ENCODE results near the gene ASTL.
"Not testable (repeated sequence)": the region's sequence is repeated elsewhere in the genome, so short reads cannot be mapped to it uniquely, and the experiment has no call there.

The ASTL gene

GRCh38 chr2:96143231-96143847 is 5.0 kb upstream of the ASTL start:
- 93% methylated on average over 10 of the region's 10 CpGs for WGBS
- Histone ChIP-seq H3K9me3 (ENCODE audit: control insufficient read depth, low read length) (no peaks in the 10 kb centered on the region), H2AK5ac (ENCODE audit: low read length, severe bottlenecking) (no peak overlapping the region), H4K8ac (ENCODE audit: low read length) (no peak overlapping the region), H3K4me1 (ENCODE audit: control insufficient read depth, insufficient read depth, low read depth, low read length) (peaks cover 22% of the 10 kb centered on the region), H3K27ac (ENCODE audit: low read length, poor library complexity, severe bottlenecking) (no peak overlapping the region), H3K27me3 (ENCODE audit: control insufficient read depth in 1 of 2, insufficient read depth in 1 of 2, low read length in 2 of 2) (peaks cover 24% of the 10 kb centered on the region in 2 experiments), H2BK5ac (ENCODE audit: low read depth, low read length, poor library complexity, severe bottlenecking) (no peak overlapping the region), H2BK12ac (ENCODE audit: low read length in 2 of 2) (no peak overlapping the region), H3K4me2 (ENCODE audit: low read length, poor library complexity, severe bottlenecking) (no peak overlapping the region), H3K23ac (ENCODE audit: low read length in 2 of 2) (no peak overlapping the region), H3K9ac (ENCODE audit: low read length) (no peak overlapping the region), H3K36me3 (ENCODE audit: control insufficient read depth in 1 of 2, insufficient read depth in 2 of 2, low read depth in 1 of 2, low read length in 2 of 2) (peaks cover 0 to 2% of the 10 kb centered on the region in 2 experiments), H3K14ac (ENCODE audit: low read length in 2 of 2) (no peak overlapping the region), H2BK15ac (ENCODE audit: low read depth, poor library complexity, severe bottlenecking) (no peak overlapping the region), H2BK120ac (ENCODE audit: low read depth, low read length) (no peak overlapping the region), H3K4me3 (ENCODE audit: insufficient read depth in 1 of 2, low read depth in 1 of 2, low read length in 2 of 2) (no peak overlapping the region), H2AFZ (ENCODE audit: low read depth, low read length) (no peak overlapping the region), H3K4ac (ENCODE audit: low read depth in 1 of 2, low read length in 2 of 2) (no peak overlapping the region), H4K91ac (ENCODE audit: low read length) (no peak overlapping the region), H3K79me1 (replicated peaks; ENCODE audit: low read length, poor library complexity, severe bottlenecking) (no peaks in the 10 kb centered on the region), H3K18ac (ENCODE audit: low read depth in 1 of 2, low read length in 2 of 2) (no peak overlapping the region)
- no peak for DNase-seq

GRCh38 chr2:96142217-96143113 is 4.2 kb upstream of the ASTL start:
- Histone ChIP-seq H3K9ac (ENCODE audit: low read length) (no peak overlapping the region), H3K23ac (ENCODE audit: low read length in 2 of 2) (no peak overlapping the region), H3K18ac (ENCODE audit: low read depth in 1 of 2, low read length in 2 of 2) (no peak overlapping the region), H3K14ac (ENCODE audit: low read length in 2 of 2) (no peak overlapping the region), H3K79me1 (replicated peaks; ENCODE audit: low read length, poor library complexity, severe bottlenecking) (no peaks in the 10 kb centered on the region), H3K36me3 (ENCODE audit: control insufficient read depth in 1 of 2, insufficient read depth in 2 of 2, low read depth in 1 of 2, low read length in 2 of 2) (peaks cover 0 to 2% of the 10 kb centered on the region in 2 experiments), H3K27ac (ENCODE audit: low read length, poor library complexity, severe bottlenecking) (no peak overlapping the region), H2BK12ac (ENCODE audit: low read length in 2 of 2) (no peak overlapping the region), H4K8ac (ENCODE audit: low read length) (no peak overlapping the region), H2BK120ac (ENCODE audit: low read depth, low read length) (no peak overlapping the region), H2BK15ac (ENCODE audit: low read depth, poor library complexity, severe bottlenecking) (no peak overlapping the region), H3K4me1 (ENCODE audit: control insufficient read depth, insufficient read depth, low read depth, low read length) (peaks cover 18% of the 10 kb centered on the region), H3K9me3 (ENCODE audit: control insufficient read depth, low read length) (no peaks in the 10 kb centered on the region), H3K4me3 (ENCODE audit: insufficient read depth in 1 of 2, low read depth in 1 of 2, low read length in 2 of 2) (no peak overlapping the region), H2BK5ac (ENCODE audit: low read depth, low read length, poor library complexity, severe bottlenecking) (no peak overlapping the region), H3K27me3 (ENCODE audit: control insufficient read depth in 1 of 2, insufficient read depth in 1 of 2, low read length in 2 of 2) (peaks cover 24 to 28% of the 10 kb centered on the region in 2 experiments), H2AK5ac (ENCODE audit: low read length, severe bottlenecking) (no peak overlapping the region), H3K4ac (ENCODE audit: low read depth in 1 of 2, low read length in 2 of 2) (no peak overlapping the region), H4K91ac (ENCODE audit: low read length) (no peak overlapping the region), H3K4me2 (ENCODE audit: low read length, poor library complexity, severe bottlenecking) (no peak overlapping the region), H2AFZ (ENCODE audit: low read depth, low read length) (no peak overlapping the region)
- no peak for DNase-seq
- WGBS, result 89% methylated on average over 24 of the region's 26 CpGs

GRCh38 chr2:96141624-96141967 is 3.3 kb upstream of the ASTL start:
- H3K36me3 ChIP-seq (ENCODE audit: control insufficient read depth in 1 of 2, insufficient read depth in 2 of 2, low read depth in 1 of 2, low read length in 2 of 2); H3K4me2 ChIP-seq (ENCODE audit: low read length, poor library complexity, severe bottlenecking); H2BK5ac ChIP-seq (ENCODE audit: low read depth, low read length, poor library complexity, severe bottlenecking); H3K23ac ChIP-seq (ENCODE audit: low read length in 2 of 2); H2AFZ ChIP-seq (ENCODE audit: low read depth, low read length); H2BK12ac ChIP-seq (ENCODE audit: low read length in 2 of 2); H3K4ac ChIP-seq (ENCODE audit: low read depth in 1 of 2, low read length in 2 of 2); H4K8ac ChIP-seq (ENCODE audit: low read length); H4K91ac ChIP-seq (ENCODE audit: low read length); H3K18ac ChIP-seq (ENCODE audit: low read depth in 1 of 2, low read length in 2 of 2); H3K79me1 ChIP-seq (replicated peaks; ENCODE audit: low read length, poor library complexity, severe bottlenecking); H3K14ac ChIP-seq (ENCODE audit: low read length in 2 of 2); H2BK120ac ChIP-seq (ENCODE audit: low read depth, low read length); H3K9ac ChIP-seq (ENCODE audit: low read length); H3K4me3 ChIP-seq (ENCODE audit: insufficient read depth in 1 of 2, low read depth in 1 of 2, low read length in 2 of 2); H2AK5ac ChIP-seq (ENCODE audit: low read length, severe bottlenecking); H3K27ac ChIP-seq (ENCODE audit: low read length, poor library complexity, severe bottlenecking); H2BK15ac ChIP-seq (ENCODE audit: low read depth, poor library complexity, severe bottlenecking); DNase-seq; H3K9me3 ChIP-seq (ENCODE audit: control insufficient read depth, low read length): not testable (repeated sequence)
- Histone ChIP-seq H3K27me3 (ENCODE audit: control insufficient read depth in 1 of 2, insufficient read depth in 1 of 2, low read length in 2 of 2) (peaks cover 30 to 31% of the 10 kb centered on the region in 2 experiments), H3K4me1 (ENCODE audit: control insufficient read depth, insufficient read depth, low read depth, low read length) (peaks cover 18% of the 10 kb centered on the region)
- WGBS, result 100% methylated on average over 4 of the region's 5 CpGs

- H3K9me3 ChIP-seq (ENCODE audit: control insufficient read depth, low read length), result no peaks in the 10 kb centered on the region
- 94% methylated on average over 12 of the region's 13 CpGs for WGBS
- H3K4me2 ChIP-seq (ENCODE audit: low read length, poor library complexity, severe bottlenecking), result no peak overlapping the region
- H2AK5ac ChIP-seq (ENCODE audit: low read length, severe bottlenecking), result no peak overlapping the region
- no peak overlapping the region for H2BK12ac ChIP-seq (ENCODE audit: low read length in 2 of 2)
- no peak overlapping the region for H3K4me3 ChIP-seq (ENCODE audit: insufficient read depth in 1 of 2, low read depth in 1 of 2, low read length in 2 of 2)
- H3K9ac ChIP-seq (ENCODE audit: low read length), result no peak overlapping the region
- no peaks in the 10 kb centered on the region for H3K79me1 ChIP-seq (replicated peaks; ENCODE audit: low read length, poor library complexity, severe bottlenecking)
- H2AFZ ChIP-seq (ENCODE audit: low read depth, low read length), result no peak overlapping the region
- H3K14ac ChIP-seq (ENCODE audit: low read length in 2 of 2), result no peak overlapping the region
- H3K23ac ChIP-seq (ENCODE audit: low read length in 2 of 2), result no peak overlapping the region
- H4K91ac ChIP-seq (ENCODE audit: low read length), result no peak overlapping the region
- no peak overlapping the region for H2BK15ac ChIP-seq (ENCODE audit: low read depth, poor library complexity, severe bottlenecking)
- H3K4ac ChIP-seq (ENCODE audit: low read depth in 1 of 2, low read length in 2 of 2), result no peak overlapping the region
- H2BK120ac ChIP-seq (ENCODE audit: low read depth, low read length), result no peak overlapping the region
- H3K4me1 ChIP-seq (ENCODE audit: control insufficient read depth, insufficient read depth, low read depth, low read length), result peaks cover 15% of the 10 kb centered on the region
- H4K8ac ChIP-seq (ENCODE audit: low read length), result no peak overlapping the region
- peaks cover 30 to 33% of the 10 kb centered on the region in 2 experiments for H3K27me3 ChIP-seq (ENCODE audit: control insufficient read depth in 1 of 2, insufficient read depth in 1 of 2, low read length in 2 of 2)
- no peak overlapping the region for H3K27ac ChIP-seq (ENCODE audit: low read length, poor library complexity, severe bottlenecking)
- H3K36me3 ChIP-seq (ENCODE audit: control insufficient read depth in 1 of 2, insufficient read depth in 2 of 2, low read depth in 1 of 2, low read length in 2 of 2), result no peaks in the 10 kb centered on the region
- H2BK5ac ChIP-seq (ENCODE audit: low read depth, low read length, poor library complexity, severe bottlenecking), result no peak overlapping the region
- no peak overlapping the region for H3K18ac ChIP-seq (ENCODE audit: low read depth in 1 of 2, low read length in 2 of 2)
- no peak for DNase-seq
Observed at GRCh38 chr2:96140941-96141623, 2.8 kb upstream of the ASTL start.

Measured in mesenchymal stem cell (in vitro differentiated cells and primary cell).